Measurements from ENCODE around the gene TINAGL1.

The TINAGL1 gene

GRCh38 chr1:31624731-31625514, 48.6 kb downstream of the TINAGL1 start:
- Histone ChIP-seq H3K36me3 (peaks cover 65% of the 10 kb centered on the region), H3K9me3 (no peaks in the 10 kb centered on the region), H3K4me3 (ENCODE audit: low read depth in 1 of 2, low read length in 1 of 2) (no peak overlapping the region), H3K27me3 (no peaks in the 10 kb centered on the region), H3K4me1 (ENCODE audit: control insufficient read depth in 1 of 2, insufficient read depth in 1 of 2, low read depth in 1 of 2, low read length in 1 of 2) (no peaks in the 10 kb centered on the region), H3K27ac (no peak overlapping the region)
- TF ChIP-seq CTCF (IDR thresholded peaks at IDR 0.05) = no peak

- Histone ChIP-seq H3K9me3 (no peaks in the 10 kb centered on the region), H3K36me3 (peaks cover 73% of the 10 kb centered on the region), H3K27ac (no peak overlapping the region), H3K27me3 (no peaks in the 10 kb centered on the region), H3K4me1 (ENCODE audit: control insufficient read depth in 1 of 2, insufficient read depth in 1 of 2, low read depth in 1 of 2, low read length in 1 of 2) (no peaks in the 10 kb centered on the region), H3K4me3 (ENCODE audit: low read depth in 1 of 2, low read length in 1 of 2) (no peak overlapping the region)
- no peak for TF ChIP-seq CTCF (IDR thresholded peaks at IDR 0.05)
Observed at GRCh38 chr1:31625561-31626222, 49.4 kb downstream of the TINAGL1 start.

- Histone ChIP-seq H3K27ac (no peak overlapping the region), H3K27me3 (no peaks in the 10 kb centered on the region), H3K4me3 (ENCODE audit: low read depth in 1 of 2, low read length in 1 of 2) (no peak overlapping the region), H3K9me3 (no peaks in the 10 kb centered on the region), H3K36me3 (peaks cover 81% of the 10 kb centered on the region), H3K4me1 (ENCODE audit: control insufficient read depth in 1 of 2, insufficient read depth in 1 of 2, low read depth in 1 of 2, low read length in 1 of 2) (no peaks in the 10 kb centered on the region)
- TF ChIP-seq CTCF (IDR thresholded peaks at IDR 0.05) = no peak
Observed at GRCh38 chr1:31626223-31627207, 50.2 kb downstream of the TINAGL1 start.

GRCh38 chr1:31627301-31627929, 51.1 kb downstream of the TINAGL1 start:
- no peak for TF ChIP-seq CTCF (IDR thresholded peaks at IDR 0.05)
- Histone ChIP-seq H3K27me3 (no peaks in the 10 kb centered on the region), H3K27ac (no peak overlapping the region), H3K4me3 (ENCODE audit: low read depth in 1 of 2, low read length in 1 of 2) (no peak overlapping the region), H3K36me3 (peaks cover 90% of the 10 kb centered on the region), H3K4me1 (ENCODE audit: control insufficient read depth in 1 of 2, insufficient read depth in 1 of 2, low read depth in 1 of 2, low read length in 1 of 2) (no peaks in the 10 kb centered on the region), H3K9me3 (no peaks in the 10 kb centered on the region)

GRCh38 chr1:31627930-31628559, 51.7 kb downstream of the TINAGL1 start:
- H3K9me3 ChIP-seq = no peaks in the 10 kb centered on the region
- no peak overlapping the region for H3K4me3 ChIP-seq (ENCODE audit: low read depth in 1 of 2, low read length in 1 of 2)
- TF ChIP-seq CTCF (IDR thresholded peaks at IDR 0.05) = no peak
- no peaks in the 10 kb centered on the region for H3K27me3 ChIP-seq
- H3K4me1 ChIP-seq (ENCODE audit: control insufficient read depth in 1 of 2, insufficient read depth in 1 of 2, low read depth in 1 of 2, low read length in 1 of 2) = no peaks in the 10 kb centered on the region
- H3K36me3 ChIP-seq = peaks cover 96% of the 10 kb centered on the region
- no peak overlapping the region for H3K27ac ChIP-seq

All from neutrophil (primary cell).